GM08714 (cell line): ENCODE results near the gene TNFRSF1A.

Experiments used
- H3K4me3 ChIP-seq: fragments of 200-500 bp; sonication (Bioruptor generic); 2 replicates; pipeline ENCODE4 v1.5.1; 2014; ENCODE audit warnings: mild to moderate bottlenecking, low read length, inconsistent platforms
- ZNF274 ChIP-seq: IDR thresholded peaks from 2 replicates; pipeline ENCODE4 v1.6.1; 2012; ENCODE audit warnings: mild to moderate bottlenecking, low read depth, low read length

TNFRSF1A gene

DNA sequence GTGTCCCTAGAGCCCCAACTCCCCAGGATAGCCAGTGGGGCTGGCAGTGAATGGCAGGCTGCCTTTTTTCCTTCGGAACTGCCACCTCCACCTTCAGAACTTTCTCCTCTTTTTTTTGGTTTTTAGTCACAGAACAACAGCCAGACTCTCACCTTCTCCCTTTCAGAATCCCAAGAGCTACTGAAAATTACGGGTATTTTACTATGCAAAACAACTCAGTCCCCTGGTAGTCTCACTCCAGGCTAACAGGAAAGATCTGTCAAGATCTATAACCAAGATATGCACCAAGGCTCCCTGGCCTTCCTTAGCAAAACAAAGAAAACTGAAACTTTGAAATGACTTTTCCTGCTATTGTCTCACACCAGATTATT, 18.9 kb downstream of the TNFRSF1A start:
- no peak for TF ChIP-seq ZNF274
- H3K4me3 ChIP-seq, result no peak overlapping the region

DNA sequence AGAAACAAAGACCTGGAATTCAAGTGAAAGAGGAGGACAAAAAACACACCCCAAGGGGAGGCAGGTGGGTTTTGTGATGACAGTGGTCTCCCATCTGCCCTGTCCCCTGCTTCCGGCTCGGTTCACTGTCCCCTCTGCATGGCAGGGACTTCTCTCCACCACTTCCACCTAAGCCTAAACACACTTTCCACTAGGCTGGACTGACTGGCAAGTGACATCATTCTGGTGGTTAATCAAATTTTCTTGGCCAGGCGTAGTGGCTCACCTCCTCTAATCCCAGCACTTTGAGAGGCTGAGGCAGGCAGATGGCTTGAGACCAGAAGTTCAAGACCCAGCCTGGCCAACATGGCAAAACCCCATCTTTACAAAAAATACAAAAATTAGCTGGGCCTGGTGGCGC, 19.5 kb downstream of the TNFRSF1A start:
- no peak for TF ChIP-seq ZNF274
- no peak overlapping the region for H3K4me3 ChIP-seq

DNA sequence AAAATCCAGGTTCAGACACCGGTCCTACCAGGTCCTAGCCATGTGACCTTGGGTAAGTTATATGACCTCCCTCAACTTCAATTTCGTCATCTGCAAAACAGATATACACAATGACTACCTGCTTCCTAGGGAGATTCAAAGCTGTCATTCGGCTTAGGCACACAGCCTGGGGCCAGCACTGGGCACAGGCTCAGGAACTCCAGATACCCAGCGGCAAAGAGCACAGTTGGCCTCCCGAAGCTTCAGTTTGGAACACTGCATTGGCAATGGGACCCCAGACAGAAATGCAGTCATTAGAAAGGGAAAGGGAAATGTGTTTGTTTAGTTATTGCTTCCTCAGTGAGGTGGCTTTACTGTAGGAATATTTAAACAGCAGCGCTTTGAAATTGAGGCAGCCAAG, 20.0 kb downstream of the TNFRSF1A start:
- TF ChIP-seq ZNF274, result no peak

DNA sequence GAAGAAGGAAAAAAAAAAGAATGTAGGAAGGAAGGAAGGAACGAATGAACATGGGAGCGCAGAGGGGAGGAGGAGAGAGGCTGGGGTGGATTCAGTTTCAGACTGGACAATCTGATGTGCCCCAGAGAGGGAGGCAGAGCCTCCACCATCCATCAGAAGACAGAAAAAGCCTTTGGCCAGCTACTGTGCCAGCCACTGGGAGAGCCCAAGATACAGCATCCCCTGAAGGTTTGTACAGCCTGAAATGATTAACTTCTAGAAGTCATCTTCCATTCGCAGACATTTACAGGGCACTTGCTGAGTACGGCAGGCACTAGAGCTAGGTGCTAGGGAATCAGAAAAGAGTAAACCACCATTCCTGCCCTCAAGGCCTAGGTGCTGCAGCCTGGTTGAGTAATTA, 22.4 kb downstream of the TNFRSF1A start:
- no peak for TF ChIP-seq ZNF274
- H3K4me3 ChIP-seq, result no peak overlapping the region

More for the DNA sequence above, 20.0 kb downstream of the TNFRSF1A start:
- no peak overlapping the region for H3K4me3 ChIP-seq

DNA sequence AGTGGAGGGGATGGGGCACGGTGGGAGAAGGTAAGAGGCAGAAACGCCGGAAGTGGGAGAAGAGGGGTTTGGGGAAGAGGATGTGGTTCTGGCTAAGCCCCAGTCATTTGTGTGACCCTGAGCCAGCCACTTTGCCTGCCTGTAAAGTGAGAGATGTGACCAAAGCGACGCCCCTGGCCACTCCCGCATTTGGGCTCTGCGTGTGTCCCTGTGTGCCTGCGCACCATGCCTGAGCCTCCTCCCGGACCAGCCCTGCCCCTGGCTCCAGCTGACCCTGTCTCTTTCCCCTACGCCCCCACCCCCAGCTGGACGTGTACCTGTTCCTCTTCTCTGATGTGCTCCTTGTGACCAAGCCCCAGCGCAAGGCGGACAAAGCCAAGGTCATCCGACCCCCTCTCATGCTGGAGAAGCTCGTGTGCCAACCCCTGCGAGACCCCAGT, 23.4 kb downstream of the TNFRSF1A start:
- no peak for TF ChIP-seq ZNF274
- no peak overlapping the region for H3K4me3 ChIP-seq

DNA sequence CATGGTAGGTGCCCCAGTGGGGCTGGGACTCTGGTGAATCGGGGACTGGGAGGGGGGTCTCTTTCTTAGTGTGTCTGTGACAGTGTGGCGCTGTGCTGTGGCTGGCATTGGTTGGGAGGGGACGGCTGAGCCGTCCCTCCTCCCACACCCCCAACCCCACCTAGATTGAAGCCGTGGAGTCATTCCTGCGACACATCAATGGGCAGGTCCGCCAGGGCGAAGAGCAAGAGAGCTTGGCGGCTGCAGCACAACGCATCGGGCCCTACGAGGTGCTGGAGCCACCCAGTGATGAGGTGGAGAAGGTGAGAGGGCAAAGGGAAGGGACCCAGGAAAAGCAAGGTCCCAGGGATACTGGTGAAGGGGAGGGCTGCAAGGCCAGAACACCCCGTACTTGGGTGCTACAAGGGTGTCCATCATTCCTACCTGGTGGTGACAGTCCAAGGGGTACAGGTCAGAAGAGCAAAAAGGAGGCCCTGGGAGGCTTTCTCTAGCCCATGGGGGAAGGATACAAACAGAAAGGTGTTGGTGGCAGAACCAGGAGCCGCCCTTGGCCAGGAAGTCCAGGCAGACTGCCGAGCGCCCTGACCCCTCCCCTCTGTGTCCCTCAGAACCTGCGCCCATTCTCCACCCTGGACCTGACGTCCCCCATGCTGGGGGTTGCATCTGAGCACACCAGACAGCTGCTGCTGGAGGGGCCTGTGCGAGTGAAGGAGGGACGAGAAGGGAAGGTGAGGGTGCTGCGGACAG, 24.0 kb downstream of the TNFRSF1A start:
- no peak for TF ChIP-seq ZNF274
- H3K4me3 ChIP-seq, result no peak overlapping the region

DNA sequence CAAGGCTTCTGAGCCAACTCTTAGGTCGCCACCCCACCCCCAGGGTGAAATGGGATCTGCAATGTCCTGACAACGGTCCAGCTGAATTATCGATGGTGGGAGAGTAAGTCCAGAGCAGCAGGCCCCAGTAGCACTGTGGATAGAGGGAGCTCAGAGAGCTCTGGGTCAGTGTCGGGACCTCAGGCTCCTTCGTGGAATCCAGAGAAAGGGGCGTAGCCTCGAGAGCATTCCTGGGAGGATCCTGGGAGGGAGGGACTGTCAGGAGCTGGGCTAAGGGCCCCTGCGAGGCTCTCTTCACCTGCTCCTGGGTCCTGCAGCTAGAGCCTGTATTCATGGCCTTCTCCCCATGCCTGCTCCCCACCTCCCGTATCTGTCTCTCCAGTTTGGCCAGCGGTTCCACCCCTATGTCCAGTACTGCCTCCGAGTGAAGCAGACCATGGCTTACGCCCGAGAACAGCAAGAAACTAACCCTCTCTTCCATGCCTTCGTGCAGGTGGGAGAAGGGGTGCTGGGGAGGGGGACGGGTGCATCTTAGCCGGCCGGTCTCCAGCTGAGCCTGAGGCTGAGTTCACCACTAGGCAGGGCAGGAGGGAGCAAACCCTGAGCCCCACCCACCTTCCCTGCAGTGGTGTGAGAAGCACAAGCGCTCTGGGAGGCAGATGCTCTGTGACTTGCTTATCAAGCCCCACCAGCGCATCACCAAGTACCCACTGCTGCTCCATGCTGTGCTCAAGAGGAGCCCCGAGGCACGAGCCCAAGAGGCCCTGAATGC, 24.8 kb downstream of the TNFRSF1A start:
- H3K4me3 ChIP-seq, result no peak overlapping the region
- TF ChIP-seq ZNF274, result no peak

DNA sequence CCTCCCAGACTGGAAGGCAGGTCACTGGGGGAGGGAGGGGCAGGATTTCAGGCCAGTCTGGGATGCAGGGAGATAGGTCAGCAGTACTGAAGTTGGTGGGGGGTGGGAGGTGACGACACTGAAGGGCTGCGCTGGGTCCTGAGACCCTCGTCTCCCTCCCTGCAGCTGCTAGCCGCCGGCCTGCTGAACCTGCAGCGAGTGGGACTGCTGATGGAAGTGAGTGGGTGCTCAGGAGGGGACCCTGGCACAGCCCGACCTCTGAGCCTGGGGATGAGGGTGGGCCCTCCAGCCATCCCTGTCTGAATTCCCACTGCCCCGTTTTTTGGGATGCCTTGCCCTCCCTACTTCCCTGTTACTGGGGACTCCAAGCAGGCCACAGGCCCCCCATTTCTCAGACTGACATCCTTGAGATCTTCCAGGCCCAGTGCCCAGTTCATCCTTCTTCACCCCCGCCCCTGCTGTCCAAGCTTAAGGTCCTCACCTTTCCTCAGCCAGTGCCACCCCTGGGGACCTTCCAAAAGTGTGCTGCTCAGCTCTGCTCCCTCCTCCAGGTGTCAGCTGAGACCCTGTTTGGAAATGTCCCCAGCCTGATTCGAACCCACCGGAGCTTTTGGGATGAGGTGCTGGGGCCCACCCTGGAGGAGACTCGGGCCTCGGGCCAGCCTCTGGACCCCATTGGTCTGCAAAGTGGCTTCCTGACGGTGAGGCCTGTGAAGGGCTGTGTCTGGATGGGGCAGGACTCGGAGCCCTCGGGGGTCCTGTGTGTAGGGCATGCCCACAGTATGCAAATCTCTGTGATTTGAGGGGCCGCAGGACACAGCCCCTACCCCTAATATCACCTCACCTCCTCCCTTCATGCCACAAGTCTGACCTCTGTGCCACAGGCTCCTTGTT, 25.9 kb downstream of the TNFRSF1A start:
- TF ChIP-seq ZNF274, result no peak
- no peak overlapping the region for H3K4me3 ChIP-seq

DNA sequence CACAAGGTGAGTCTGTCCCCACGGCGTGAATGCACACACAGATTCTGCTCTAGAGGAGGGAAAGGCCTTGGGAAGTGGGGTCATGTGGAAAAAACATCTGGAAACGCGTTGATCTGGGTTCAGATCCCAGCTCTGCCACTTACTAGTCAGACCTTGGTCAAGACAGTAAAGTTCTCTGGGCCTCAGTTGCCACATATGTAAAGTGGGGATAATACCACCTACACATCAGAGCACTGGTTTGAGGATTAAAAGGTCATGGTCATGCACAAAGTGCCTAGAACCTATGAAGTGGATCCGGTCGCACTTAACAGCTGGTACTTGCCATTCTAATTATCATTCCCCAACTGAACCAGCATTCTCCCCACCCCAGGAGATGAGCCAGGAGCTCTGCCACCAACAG, 26.7 kb downstream of the TNFRSF1A start:
- H3K4me3 ChIP-seq, result no peak overlapping the region
- no peak for TF ChIP-seq ZNF274

DNA sequence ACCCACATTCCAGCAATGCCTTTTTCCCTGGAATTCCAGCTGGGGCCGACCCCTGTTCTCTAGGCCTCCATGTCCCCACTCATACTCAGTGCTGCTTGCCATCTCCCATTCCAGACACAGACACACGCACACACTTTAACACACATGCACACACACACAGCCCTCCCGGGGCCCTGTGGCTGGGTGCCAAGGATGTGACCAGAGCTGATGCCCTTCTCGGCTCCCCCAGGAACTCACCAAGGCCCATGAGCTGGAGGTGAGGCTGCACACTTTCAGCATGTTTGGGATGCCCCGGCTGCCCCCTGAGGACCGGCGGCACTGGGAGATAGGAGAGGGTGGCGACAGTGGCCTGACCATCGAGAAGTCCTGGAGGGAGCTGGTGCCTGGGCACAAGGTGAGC, 27.1 kb downstream of the TNFRSF1A start:
- no peak overlapping the region for H3K4me3 ChIP-seq
- TF ChIP-seq ZNF274, result no peak

DNA sequence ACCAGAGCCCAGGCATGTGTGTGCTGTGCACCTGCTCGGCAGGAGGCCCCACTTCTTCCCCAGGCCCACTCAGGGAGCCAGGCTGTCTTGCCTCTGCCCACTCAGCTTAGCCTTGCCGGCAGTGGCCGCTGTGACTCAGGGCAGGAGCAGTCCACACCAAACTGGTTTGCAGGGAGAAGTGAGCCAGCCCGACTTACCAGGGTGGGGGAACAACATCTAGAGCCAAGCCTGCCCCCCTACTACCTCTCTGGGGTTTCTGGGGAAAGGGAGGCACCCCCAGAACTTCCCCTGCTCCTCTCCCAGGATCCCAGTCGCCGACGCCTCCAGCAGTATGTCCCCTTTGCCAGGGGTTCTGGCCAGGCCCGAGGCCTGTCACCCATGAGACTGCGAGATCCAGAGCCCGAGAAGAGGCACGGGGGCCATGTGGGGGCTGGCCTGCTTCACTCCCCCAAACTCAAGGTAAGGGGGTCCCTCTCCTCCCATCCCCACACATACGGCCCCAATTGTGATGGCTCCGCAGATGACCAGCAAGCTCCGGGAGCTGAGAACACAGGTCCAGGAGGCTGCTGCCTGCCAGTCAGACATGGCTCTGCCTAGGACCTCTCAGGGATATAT, 28.4 kb downstream of the TNFRSF1A start:
- no peak for TF ChIP-seq ZNF274
- H3K4me3 ChIP-seq, result no peak overlapping the region

DNA sequence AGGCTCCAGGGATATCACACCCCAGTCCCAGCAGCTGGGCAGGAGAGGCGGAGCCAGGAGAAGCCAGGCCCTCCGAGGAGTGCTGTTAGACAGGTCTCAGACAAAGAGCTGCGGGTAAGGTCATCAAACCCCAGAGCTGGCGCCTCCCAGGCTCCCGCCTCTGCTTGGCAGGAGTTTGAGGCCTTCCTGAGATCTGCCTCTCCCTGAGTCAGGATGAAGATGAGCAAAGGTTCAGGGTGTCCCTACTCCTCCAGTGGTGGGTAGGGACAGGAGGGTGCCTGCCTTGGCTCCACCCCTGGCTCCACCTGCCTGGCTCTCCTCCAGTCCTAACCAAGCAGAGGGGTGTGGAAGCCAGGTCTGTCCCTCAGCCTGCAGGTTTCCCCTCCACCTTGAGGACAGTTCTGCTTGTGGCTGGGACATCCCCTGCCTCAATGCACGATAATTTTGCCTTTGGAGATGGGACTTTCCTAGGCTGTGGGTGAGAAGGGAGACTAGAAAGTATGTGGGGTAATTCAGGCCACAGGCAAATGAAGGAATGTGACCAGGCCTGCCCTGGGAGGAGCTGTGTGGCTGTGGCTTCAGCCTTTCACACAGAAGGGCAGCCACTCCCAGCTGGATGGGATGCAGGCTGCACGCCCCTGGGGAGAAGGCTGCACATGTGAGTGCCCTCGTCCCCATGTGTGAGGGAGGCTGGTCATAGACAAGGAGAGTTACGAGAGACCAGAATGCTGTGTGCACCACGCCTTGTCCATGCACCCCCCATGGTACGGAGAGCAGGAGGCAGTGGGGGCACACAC, 29.1 kb downstream of the TNFRSF1A start:
- no peak overlapping the region for H3K4me3 ChIP-seq
- no peak for TF ChIP-seq ZNF274

DNA sequence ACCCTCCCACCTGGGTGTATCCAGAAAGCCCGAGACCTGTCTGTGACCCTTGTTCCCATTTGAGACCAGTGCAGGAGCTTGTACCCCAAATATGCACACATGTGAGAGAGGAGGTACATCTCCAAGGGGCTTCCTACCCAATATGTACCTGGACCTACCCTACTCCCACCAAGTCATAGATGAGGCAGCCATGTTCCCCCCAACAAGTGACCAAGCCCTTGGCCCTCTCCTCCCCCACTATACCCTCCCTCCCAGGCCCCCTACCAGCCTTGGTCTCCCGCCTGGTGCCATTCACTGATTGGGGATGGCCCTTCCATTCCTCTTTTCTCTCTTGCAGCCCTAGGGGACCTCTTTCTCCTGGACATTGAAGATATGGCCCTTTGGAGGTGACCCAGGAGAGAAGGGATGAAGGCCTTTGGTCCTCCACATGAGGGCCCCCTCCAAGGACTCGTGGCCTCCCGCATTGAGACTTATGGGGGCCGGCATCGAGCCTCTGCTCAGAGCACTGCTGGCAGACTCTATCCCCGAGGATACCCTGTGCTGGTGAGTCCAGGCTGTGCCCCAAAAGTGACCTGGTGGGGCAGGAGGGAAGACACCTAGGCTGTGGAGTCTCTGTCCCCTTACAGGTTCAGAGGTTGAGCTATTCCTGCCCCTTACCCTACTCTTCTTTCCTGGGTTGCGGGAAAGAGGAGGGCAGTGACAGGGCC, 29.9 kb downstream of the TNFRSF1A start:
- no peak for TF ChIP-seq ZNF274
- no peak overlapping the region for H3K4me3 ChIP-seq
